GM19438 (cell line): Measurements from ENCODE around the gene NKPD1.

Experiments used
- ATAC-seq: cut with Tn5 transposase; IDR thresholded peaks from one replicate; pipeline ENCODE4 v1.9.1; 2021; ENCODE audit warnings: low read depth; ENCODE audit not compliant: unreplicated experiment

The NKPD1 gene, protein sequence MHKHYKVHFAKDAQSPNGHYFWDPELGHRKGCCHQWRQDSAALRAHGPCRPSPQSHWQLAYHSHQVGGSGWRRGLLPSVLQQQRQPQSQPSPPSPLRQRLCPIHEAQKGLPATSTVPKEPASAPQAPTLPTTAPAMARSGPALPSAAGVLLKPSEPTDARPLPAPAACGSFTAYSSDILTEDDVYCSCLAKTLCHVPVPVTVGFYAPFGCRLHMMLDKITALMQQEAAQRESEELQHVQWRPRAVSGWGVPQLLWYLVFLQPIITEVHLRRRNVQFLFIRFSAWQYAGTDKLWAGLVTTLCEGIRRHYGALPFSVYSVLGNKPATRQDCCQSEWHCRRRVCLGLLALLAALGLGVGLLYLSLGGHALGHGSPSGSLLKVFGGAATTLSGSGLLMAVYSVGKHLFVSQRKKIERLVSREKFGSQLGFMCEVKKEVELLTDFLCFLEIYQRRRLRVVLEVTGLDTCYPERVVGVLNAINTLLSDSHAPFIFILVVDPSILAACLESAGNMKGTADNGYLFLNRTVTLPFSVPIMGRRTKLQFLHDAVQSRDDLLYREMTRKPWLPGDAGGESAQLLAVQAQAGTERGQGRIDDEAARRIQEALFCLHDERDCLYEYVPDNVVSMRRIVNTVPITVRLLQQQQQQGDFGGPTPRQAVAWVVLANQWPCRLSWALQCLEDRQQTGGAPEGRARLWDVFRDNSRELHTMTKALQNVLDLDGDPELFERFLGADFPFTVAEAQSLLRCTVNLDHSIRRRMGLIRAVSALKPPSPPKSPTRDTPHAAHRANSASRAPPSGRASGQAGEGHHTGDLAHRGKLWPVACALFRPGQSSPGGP

DNA sequence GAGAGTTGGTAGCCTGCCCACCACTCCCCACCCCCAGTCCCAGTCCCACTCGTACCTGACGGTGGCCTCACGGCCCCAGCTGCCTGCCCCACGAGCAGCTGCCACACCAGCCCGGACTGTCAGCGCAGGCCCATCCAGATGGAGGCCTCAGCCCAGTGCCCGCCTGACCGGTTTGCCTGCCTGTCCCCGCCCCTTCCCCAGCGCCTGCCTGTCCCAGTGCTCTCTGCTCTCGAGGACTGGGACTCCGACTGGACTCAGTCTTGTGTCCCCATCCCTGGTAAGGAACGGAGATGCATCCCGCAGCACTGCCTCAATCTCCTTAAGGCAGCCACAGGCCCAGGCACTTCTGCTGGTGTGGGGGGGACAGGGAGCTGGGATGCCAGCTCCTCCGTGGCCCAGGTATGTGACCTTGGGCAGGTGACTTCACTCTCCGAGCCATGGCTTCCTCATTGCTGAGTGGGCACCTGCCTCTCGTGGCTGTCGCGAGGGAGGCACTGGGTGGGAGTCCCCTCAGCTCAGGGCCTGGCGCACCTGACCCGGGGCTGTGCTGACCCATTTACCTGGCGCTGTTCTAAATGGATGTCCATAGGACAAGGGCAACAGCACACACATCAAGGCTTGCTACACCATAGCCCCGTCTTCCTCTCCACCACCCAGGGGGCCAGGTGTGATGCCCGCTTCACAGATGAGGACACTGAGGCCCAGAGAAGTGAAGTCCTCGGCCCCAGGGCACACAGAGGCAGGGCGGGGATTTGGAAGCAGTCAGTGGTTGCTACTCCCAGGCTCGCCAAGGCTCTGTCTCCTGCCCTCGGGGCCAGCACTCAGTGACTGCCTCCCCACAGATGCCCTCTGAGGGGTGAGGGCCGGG, at the start of gene NKPD1:
Gene NKPD1 (minus strand): TSS at position 113 of the 868 bp plus-strand sequence. CDS start 832 bp downstream, outside the sequence.
- ATAC-seq, result no peak

DNA sequence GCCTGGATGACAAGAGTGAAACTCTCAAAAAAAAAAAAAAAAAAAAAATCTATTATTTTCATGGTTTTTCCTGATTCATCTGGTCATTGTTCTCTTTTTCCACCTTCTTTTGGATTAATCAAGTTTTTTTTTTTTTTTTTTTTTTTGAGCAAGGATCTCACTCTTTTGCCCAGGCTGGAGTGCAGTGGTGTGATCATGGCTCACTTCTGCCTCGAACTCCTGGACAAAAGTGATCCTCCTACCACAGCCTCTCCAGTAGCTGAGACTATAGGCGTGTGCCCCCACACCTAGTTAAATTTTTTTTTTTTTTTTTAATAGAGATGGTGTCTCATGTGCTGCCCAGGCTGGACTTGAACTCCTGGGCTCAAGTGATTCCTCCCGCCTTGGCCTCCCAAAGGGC, 45.5 kb upstream of the NKPD1 start:
- no peak for ATAC-seq

DNA sequence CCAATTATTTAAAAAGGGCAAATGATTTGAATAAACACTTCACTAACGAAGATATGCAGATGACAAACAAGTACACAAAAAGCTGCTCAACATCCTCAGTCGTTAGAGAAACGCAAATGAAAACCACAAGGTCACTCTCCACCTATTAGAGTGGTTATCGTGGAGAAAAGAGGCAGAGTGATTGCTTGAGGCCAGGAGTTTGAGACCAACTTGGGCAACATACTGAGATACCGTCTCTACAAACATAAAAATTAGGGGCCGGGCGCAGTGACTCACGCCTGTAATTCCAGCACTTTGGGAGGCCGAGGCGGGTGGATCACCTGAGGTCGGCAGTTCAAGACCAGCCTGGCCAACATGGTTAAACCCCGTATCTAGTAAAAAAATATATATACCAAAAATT, 45.0 kb upstream of the NKPD1 start:
- ATAC-seq, result no peak

DNA sequence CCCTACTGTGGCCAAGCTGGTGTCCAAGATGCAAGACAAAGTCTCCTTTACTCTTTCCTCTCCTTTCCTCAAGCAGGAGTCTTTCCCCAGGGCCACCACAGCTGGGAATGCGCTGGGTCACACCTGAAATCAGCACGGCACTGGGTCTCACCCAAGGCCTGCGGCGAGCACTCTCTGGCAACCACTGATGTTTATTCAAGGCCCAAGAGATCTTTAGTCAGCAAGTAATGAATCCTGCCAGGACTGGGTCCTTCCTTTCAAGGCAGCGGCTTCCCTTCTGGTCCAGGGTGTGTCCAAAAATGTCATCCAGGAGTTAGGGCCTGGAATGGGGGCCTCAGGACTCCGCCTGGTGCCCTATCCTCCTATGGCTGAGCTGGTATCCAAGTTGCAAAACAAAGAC, 41.9 kb upstream of the NKPD1 start:
- no peak for ATAC-seq

DNA sequence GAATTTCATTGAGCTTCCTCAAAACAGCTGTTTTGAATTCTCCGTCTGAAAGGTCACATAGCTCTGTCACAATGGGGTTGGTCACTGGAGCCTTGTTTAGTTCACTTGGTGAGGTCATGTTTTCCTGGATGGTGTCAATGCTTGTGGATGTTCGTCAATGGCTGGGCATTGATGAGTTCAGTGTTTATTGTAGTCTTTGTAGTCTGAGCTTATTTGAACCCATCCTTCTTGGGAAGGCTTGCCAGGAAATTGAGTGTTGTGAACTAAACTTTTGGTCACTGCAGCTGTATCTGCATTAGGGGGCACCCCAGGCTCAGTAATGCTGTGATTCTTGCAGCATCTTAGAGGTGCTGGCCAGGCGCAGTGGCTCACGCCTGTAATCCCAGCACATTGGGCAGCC, 39.8 kb upstream of the NKPD1 start:
- no peak for ATAC-seq

DNA sequence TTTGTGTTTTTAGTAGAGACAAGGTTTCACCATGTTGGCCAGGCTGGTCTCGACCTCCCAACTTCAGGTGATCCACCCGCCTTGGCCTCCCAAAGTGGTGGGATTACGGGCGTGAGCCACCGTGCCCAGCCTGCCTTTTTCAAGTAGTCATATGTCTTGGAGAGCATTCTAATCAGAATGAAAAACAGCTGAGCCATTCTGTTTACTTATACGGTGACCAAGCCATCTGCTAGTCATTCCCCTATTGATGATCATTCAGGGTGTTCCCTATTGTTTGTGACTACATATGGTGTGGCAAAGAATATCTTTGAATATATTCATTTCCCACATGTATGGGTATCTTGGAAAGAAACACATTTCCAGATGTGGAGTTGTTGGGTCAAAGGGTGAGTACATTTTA, 35.0 kb upstream of the NKPD1 start:
- no peak for ATAC-seq

DNA sequence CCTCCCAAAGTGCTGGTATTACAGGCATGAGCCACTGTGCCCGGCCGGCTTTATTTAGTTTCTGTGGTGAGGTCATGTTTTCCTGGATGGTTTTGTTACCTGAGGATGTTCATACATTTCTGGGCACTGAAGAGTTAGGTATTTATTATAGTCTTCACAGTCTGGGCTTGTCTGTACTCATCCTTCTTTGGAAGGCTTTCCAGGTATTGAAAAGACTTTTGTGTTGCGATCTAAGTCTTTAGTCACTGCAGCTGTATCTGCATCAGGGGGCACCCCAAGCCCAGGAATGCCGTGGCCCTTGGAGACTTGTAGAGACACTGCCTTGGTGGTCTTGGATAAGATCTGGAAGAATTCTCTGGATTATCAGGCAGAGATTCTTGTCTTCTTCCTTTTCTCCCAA, 30.6 kb upstream of the NKPD1 start:
- ATAC-seq, result no peak

DNA sequence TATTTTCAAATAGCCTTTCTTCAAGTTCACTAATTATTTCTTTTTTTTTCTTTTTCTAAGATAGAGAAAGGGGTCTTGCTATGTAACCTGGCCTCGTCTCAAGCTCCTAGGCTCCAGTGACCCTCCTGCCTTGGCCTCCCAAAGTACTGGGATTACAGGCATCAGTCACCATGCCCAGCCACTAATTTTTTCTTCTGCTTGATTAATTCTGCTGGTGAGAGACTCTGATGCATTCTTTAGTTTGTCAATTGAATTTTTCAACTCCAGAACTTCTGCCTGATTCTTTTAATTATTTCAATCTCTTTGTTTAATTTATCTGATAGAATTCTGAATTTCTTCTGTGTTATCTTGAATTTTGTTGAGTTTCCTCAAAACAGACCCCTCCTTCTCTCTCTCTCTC, 29.2 kb upstream of the NKPD1 start:
- no peak for ATAC-seq

DNA sequence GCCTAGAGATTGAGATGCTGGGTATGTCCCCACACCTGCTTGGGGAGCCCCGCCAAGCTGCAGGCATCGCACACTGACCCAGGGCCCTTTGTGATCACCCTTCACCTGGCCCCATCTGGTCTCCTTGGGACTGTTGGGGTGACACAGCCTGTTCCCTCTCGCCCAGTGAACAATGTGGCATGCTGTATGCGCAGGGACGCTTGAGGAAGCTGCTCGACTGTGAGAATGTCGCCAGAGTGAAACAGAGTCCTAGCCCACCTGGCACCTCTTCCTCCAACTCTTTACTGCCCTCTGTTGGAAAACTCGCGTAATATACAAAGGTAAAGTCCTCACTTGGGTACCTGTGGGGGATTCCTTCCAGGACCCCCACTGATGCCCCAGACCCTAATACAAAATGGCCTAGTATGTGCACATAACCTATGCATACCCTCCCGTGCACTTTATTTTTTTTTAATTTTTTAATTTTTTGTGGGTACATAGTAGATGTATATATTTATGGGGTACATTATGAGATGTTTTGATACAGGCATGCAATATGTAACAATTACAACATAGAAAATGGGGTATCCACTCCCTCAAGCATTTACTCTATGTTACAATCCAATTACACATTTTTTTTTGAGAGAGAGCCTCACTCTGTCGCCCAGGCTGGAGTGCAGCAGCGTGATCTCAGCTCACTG, 26.8 kb upstream of the NKPD1 start:
- no peak for ATAC-seq

DNA sequence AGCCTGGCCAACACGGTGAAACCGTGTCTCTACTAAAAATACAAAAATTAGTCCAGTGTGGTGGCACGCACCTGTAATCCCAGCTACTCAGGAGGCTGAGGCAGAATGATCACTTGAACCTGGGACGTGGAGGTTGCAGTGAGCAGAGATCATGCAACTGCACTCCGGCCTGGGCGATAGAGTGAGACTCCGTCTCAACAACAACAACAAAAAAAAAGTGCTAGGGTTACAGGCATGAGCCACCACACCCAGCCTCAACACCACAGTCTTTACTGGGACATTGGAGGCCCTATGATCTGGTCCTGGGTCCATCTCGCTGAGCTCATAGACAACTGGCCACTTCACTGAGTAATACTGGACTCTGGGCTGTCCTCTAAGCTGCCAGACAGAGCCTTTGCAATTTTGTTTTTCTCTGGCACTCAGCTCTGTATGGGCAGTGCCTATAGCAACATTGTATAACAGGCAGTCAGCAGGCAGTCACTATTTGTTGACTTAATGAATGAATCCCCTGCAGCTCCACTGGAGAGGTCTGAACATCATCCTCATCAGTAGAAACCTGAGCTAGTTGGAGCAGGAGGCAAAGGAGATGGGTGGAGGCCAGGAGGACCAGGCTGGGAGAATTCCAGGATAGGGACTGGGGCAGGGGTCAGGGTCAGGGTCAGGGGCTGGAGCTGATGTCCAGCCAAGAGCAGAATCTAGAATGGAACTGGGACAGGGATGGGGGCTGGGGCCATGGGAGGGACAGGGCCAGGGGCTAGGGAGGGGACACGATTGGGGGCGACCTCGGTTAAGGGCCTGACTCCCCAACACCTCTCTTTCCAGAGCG, 25.9 kb upstream of the NKPD1 start:
- ATAC-seq, result no peak

DNA sequence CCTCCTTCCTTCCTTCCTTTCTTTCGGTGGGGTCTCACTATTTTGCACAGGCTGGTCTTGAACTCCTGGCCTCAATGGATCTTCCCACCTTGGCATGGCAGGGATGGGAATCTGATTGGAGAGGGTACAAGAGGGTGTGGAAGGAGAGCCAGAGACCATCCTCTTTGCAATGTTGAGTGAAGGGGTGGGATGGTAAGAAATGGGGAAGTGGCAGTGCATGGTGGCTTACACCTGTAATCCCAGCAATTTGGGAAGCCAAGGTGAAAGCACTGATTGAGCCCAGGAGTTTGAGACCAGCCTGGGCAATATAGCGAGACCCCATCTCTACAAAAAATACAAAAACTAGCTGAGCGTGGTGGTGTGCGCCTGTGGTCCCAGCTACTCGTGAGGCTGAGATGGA, 23.3 kb upstream of the NKPD1 start:
- ATAC-seq, result no peak

DNA sequence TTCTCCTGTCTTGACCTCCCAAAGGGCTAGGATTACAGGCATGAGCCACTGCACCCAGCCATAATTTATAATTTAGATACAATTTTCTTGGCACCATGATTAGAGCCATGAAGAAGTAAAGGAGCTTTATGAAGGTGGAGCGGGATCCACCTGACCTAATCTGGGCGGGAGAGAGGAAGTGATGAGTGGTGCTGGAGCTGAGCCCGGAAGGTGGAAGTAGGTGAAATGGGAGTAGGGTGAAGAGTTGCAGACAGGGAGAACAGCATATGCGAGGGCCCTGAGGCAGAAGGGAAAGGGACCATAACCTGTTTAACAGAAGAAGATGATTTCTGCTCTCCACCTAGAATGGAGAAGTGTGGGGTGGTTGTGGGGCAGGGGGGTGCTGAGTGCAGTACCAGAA, 22.0 kb upstream of the NKPD1 start:
- no peak for ATAC-seq

DNA sequence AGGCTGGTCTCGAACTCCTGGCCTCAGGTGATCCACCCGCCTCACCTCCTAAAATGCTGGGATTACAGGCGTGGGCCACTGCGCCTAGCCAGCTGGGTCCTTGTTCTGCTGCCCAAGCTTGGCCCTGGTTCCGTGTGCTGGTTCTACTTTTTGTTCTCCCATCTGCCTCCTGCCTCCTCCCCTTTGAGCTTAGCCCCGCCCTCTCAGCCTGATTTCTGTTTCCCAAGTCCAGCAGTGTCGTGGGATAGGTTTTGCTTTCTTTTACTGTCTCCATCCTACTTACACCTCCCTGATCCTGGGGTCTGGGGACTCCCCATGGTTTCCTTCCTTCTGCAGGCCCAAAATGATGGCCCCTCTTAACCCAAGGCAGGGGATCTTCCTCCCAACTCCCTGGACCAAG, 20.2 kb upstream of the NKPD1 start:
- no peak for ATAC-seq

DNA sequence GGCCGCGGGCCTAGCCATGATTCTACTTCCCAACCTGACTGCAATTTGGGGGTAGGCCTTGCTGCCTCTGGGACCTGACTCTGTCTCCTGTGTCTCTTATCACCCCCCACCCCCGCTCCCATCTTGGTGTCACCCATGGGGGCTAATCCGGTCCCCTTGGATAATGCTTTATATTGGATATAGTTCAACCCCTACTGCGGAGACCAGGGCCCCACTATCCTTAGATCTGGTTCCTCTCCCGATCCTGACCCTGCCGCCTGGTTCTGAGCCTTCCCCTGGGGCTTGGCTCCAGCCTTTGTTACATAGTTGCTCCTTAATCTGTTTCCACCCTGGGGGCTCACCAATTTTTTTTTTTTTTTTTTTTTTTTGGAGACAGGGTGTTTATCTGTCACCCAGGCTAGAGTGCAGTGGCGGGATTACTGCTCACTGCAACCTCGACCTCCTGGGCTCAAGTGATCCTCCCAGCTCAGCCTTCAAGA, 19.1 kb upstream of the NKPD1 start:
- no peak for ATAC-seq

DNA sequence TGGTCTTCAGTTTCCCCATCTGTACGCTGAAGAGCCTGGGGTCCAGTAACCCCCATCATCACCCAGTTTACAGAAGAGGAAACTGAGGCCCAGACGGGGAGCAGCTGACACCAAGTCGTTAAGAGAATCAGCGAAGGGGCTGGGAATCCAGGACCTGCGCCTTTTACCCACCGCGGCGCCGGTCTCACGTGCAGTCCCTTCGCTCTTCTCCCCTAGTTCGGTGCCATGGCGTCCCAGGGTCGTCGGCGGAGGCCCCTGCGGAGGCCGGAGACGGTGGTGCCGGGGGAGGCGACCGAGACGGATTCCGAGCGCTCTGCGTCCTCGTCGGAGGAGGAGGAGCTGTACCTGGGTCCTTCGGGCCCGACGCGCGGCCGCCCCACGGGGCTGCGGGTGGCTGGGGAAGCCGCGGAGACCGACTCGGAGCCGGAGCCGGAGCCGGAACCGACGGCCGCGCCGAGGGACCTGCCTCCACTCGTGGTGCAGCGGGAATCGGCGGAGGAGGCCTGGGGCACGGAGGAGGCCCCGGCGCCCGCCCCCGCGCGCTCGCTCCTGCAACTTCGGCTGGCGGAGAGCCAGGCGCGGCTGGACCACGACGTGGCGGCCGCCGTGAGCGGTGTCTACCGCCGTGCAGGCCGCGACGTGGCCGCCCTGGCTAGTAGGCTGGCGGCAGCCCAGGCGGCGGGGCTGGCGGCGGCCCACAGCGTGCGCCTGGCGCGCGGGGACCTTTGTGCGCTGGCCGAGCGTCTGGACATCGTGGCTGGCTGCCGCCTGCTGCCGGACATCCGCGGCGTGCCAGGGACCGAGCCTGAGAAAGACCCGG, 18.5 kb upstream of the NKPD1 start:
- ATAC-seq, result no peak

DNA sequence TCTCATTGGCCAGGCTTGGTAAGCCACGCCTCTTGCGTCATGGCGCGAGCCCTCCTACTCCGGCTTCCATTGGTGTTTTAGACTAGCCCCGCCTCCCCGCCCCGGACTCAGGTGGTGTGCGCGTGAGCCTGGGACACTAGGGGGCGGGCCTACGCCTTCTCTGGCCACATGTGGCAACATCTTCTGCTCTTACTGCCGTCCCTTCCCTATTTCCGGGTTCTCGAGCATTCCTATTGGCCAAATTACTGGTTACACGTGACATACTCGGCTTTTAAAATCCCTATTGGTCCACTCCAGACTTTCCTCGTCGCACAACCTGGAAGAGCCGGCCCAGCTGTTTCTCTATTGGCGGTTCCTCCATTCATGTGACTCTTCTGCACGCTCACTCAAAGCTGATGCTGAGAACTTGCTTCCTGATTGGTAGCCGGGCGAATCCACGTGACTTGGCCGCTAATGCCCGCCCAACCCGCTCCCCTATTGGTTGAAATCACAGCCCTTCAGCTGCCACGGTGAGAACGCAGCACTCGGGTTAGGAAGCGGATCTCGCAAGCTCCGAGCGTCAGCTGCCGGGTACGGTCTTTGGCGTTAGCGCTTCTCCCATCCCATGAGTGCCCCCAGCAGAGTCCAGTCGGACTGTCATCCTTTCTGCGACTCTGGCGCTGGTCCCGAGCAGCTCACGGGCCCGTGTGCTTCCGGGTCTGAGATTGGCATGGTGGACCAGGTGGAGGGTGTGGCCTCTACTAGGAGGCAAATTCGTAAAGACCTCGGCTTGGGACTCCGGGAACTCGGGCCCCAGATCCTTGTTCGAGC, 17.7 kb upstream of the NKPD1 start, which contains the start of gene BLOC1S3:
Gene BLOC1S3 (plus strand): TSS at position 523 of the 810 bp plus-strand sequence. CDS start 513 bp downstream, outside the sequence.
- peak; percentile 83 for ATAC-seq

DNA sequence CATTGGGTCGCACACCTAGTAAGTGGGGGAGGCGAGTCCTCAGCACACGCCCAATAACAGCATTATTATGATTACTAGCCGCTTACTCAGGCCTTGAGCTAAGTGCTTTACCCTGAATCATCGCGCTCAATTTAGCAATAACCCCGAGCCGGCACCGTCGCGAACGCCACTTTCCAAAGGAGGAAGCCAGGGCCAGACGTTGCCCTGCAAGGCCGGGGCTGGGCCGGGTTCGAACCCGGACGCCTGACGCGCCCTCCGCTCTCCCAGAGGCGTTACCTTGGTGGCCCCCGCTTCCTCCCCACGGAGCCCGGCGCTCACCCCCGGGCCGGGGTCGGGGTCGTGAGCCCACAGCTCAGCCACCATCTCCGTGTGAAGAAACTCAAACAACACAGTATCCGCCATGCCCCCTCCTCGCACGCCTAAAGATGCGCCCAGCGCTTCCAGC, 17.1 kb upstream of the NKPD1 start, which contains the start of gene TRAPPC6A:
Gene TRAPPC6A (minus strand): TSS at position 421 of the 445 bp plus-strand sequence. CDS start 19 bp downstream, at position 402.
- ATAC-seq, result no peak
